GM12891 (cell line): Measurements from ENCODE around the gene FAM161A.
"Not testable (repeated sequence)": the region's sequence is repeated elsewhere in the genome, so short reads cannot be mapped to it uniquely, and the experiment has no call there.

ENCODE experiments used
- DNase-seq: peaks from one replicate; pipeline ENCODE4 v3.0.0; 2011; ENCODE audit warnings: low spot score; ENCODE audit not compliant: insufficient read length
- FAIRE-seq: peaks from 2 replicates; lab custom pipeline; 2011; peaks lifted over from hg19 to GRCh38; lab: Jason Lieb, UNC
- PAX5 ChIP-seq: IDR thresholded peaks from 2 replicates; pipeline ENCODE4 v1.6.1; 2011; ENCODE audit warnings: low read length, moderate library complexity, mild to moderate bottlenecking; ENCODE audit not compliant: insufficient read depth, severe bottlenecking
- POLR2A ChIP-seq: IDR thresholded peaks from 2 replicates; pipeline ENCODE4 v1.6.1; 2011; ENCODE audit warnings: low read depth, low read length, control low read depth
- POLR2AphosphoS5 ChIP-seq: IDR thresholded peaks from 2 replicates; pipeline ENCODE4 v1.6.1; 2011; ENCODE audit warnings: low read depth, low read length, control low read depth
- POU2F2 ChIP-seq: IDR thresholded peaks from 2 replicates; pipeline ENCODE4 v1.6.1; 2011; ENCODE audit warnings: low read depth, mild to moderate bottlenecking, control low read depth, low read length, moderate library complexity
- SPI1 ChIP-seq: IDR thresholded peaks from 2 replicates; pipeline ENCODE4 v1.6.1; 2011; ENCODE audit warnings: low read depth, low read length, control low read depth
- TAF1 ChIP-seq: IDR thresholded peaks from 2 replicates; pipeline ENCODE4 v1.6.1; 2011; ENCODE audit warnings: low read depth, low read length, control low read depth

FAM161A gene

GRCh38 chr2:61810203-61810602 lies 43.7 kb downstream of the FAM161A start:
- not testable (repeated sequence) for DNase-seq, FAIRE-seq
- TF ChIP-seq SPI1, result 0 out of 2 replicates have a peak, but pooled peaks have one; percentile 28

- not testable (repeated sequence) for FAIRE-seq, DNase-seq
Measured at GRCh38 chr2:61808693-61809092, 45.2 kb downstream of the FAM161A start.

GRCh38 chr2:61807036-61807757 lies 46.7 kb downstream of the FAM161A start:
- TF ChIP-seq POLR2A, result no peak
- FAIRE-seq (no peak), DNase-seq (no peak)

- no peak for TF ChIP-seq POLR2AphosphoS5
- no peak for TF ChIP-seq PAX5
- TF ChIP-seq POU2F2, result no peak
- TF ChIP-seq TAF1, result no peak
- TF ChIP-seq POLR2A, result no peak
- no peak for TF ChIP-seq SPI1
- DNase-seq (no peak), FAIRE-seq (no peak)
Measured at GRCh38 chr2:61802548-61802947, 51.3 kb downstream of the FAM161A start.

- TF ChIP-seq POLR2A (no peak), PAX5 (no peak), TAF1 (no peak), POU2F2 (no peak), SPI1 (no peak), POLR2AphosphoS5 (no peak)
- DNase-seq (no peak), FAIRE-seq (no peak)
Measured at GRCh38 chr2:61799099-61799498, 54.8 kb downstream of the FAM161A start.

GRCh38 chr2:61797446-61797845 lies 56.4 kb downstream of the FAM161A start:
- FAIRE-seq, DNase-seq: not testable (repeated sequence)

- FAIRE-seq, result no peak
- no peak for DNase-seq
- TF ChIP-seq PAX5 (no peak), POLR2A (no peak), POU2F2 (no peak), POLR2AphosphoS5 (no peak), TAF1 (no peak)
Measured at GRCh38 chr2:61795408-61795807, 58.5 kb downstream of the FAM161A start.

- TF ChIP-seq POLR2AphosphoS5 (no peak), SPI1 (no peak), PAX5 (no peak), POLR2A (no peak), POU2F2 (no peak), TAF1 (no peak)
- DNase-seq (peak; percentile 75), FAIRE-seq (peak; percentile 68)
Measured at GRCh38 chr2:61793389-61793836, 60.4 kb downstream of the FAM161A start.

- FAIRE-seq, result no peak
- no peak for TF ChIP-seq POLR2A
- no peak for DNase-seq
Measured at GRCh38 chr2:61792355-61792890, 61.4 kb downstream of the FAM161A start.

GRCh38 chr2:61789807-61790602 lies 63.9 kb downstream of the FAM161A start:
- DNase-seq (no peak), FAIRE-seq (no peak)
- TF ChIP-seq SPI1 (no peak), TAF1 (no peak), POLR2AphosphoS5 (no peak), POU2F2 (no peak), PAX5 (no peak), POLR2A (no peak)
